ENCODE measurements around the gene MPHOSPH8. TPM values are rescaled to one million over a fixed set of nuclear protein-coding genes. Genes with fewer than 3 reads are reported as not detected.
"Not testable (repeated sequence)": the region's sequence is repeated elsewhere in the genome, so short reads cannot be mapped to it uniquely, and the experiment has no call there.

MPHOSPH8 gene
- total RNA-seq, 1 experiment from 2014 or later = 29.1 TPM

GRCh38 chr13:19685034-19685433 is 51.6 kb downstream of the MPHOSPH8 start:
- no TSS peak for BruUV-seq (replicated peaks)
- TF ChIP-seq EZH2 (IDR thresholded peaks at IDR 0.05; ENCODE audit: borderline replicate concordance, low read depth, low read length, poor library complexity, severe bottlenecking) (no peak), CTCF (conservative IDR thresholded peaks at IDR 0.05; ENCODE audit: low read depth, low read length) (no peak)
- intact Hi-C loops (cut with micrococcal nuclease; ENCODE audit: unreplicated experiment) = no loop called here
- H3K9me3 ChIP-seq (ENCODE audit: low read depth, low read length, poor library complexity, severe bottlenecking) = no peaks in the 10 kb centered on the region
- peak overlapping the region; percentile 1 for H3K27ac ChIP-seq (ENCODE audit: low read depth, low read length, poor library complexity, severe bottlenecking)
- peaks cover 8% of the 10 kb centered on the region for H3K4me1 ChIP-seq (ENCODE audit: insufficient read depth, low read length, poor library complexity, severe bottlenecking)
- no peaks in the 10 kb centered on the region for H3K36me3 ChIP-seq (ENCODE audit: insufficient read depth, low read length, poor library complexity, severe bottlenecking)
- H3K4me3 ChIP-seq (ENCODE audit: low read depth, low read length, poor library complexity, severe bottlenecking) = no peak overlapping the region
- no peak for DNase-seq (ENCODE audit: low spot score)
- ChIA-PET POLR2A (ENCODE audit: low non-redundant PET) (no interaction called here), CTCF (no interaction called here)
- H3K27me3 ChIP-seq (replicated peaks; ENCODE audit: insufficient read depth, low read depth, low read length, poor library complexity) = no peaks in the 10 kb centered on the region

- ChIA-PET POLR2A (ENCODE audit: low non-redundant PET) (no interaction called here), CTCF (no interaction called here)
- Histone ChIP-seq H3K9me3 (ENCODE audit: low read depth, low read length, poor library complexity, severe bottlenecking) (no peaks in the 10 kb centered on the region), H3K27ac (ENCODE audit: low read depth, low read length, poor library complexity, severe bottlenecking) (peak overlapping the region; percentile 1), H3K27me3 (replicated peaks; ENCODE audit: insufficient read depth, low read depth, low read length, poor library complexity) (no peaks in the 10 kb centered on the region), H3K36me3 (ENCODE audit: insufficient read depth, low read length, poor library complexity, severe bottlenecking) (no peaks in the 10 kb centered on the region), H3K4me1 (ENCODE audit: insufficient read depth, low read length, poor library complexity, severe bottlenecking) (peaks cover 8% of the 10 kb centered on the region), H3K4me3 (ENCODE audit: low read depth, low read length, poor library complexity, severe bottlenecking) (no peak overlapping the region)
- no peak for TF ChIP-seq CTCF (conservative IDR thresholded peaks at IDR 0.05; ENCODE audit: low read depth, low read length)
- TF ChIP-seq EZH2 (IDR thresholded peaks at IDR 0.05; ENCODE audit: borderline replicate concordance, low read depth, low read length, poor library complexity, severe bottlenecking) = no peak
- intact Hi-C loops (cut with micrococcal nuclease; ENCODE audit: unreplicated experiment) = no loop called here
- DNase-seq (ENCODE audit: low spot score) = no peak
- BruUV-seq (replicated peaks) = no TSS peak
These were observed 52.0 kb downstream of the MPHOSPH8 start for GRCh38 chr13:19685437-19685836.

- CTCF ChIA-PET; DNase-seq (ENCODE audit: low spot score); H3K4me3 ChIP-seq (ENCODE audit: low read depth, low read length, poor library complexity, severe bottlenecking); H3K27me3 ChIP-seq (replicated peaks; ENCODE audit: insufficient read depth, low read depth, low read length, poor library complexity); intact Hi-C loops (cut with micrococcal nuclease; ENCODE audit: unreplicated experiment); BruUV-seq (replicated peaks); H3K36me3 ChIP-seq (ENCODE audit: insufficient read depth, low read length, poor library complexity, severe bottlenecking); POLR2A ChIA-PET (ENCODE audit: low non-redundant PET); H3K9me3 ChIP-seq (ENCODE audit: low read depth, low read length, poor library complexity, severe bottlenecking); H3K27ac ChIP-seq (ENCODE audit: low read depth, low read length, poor library complexity, severe bottlenecking); H3K4me1 ChIP-seq (ENCODE audit: insufficient read depth, low read length, poor library complexity, severe bottlenecking): not testable (repeated sequence)
These were observed 58.0 kb downstream of the MPHOSPH8 start for GRCh38 chr13:19691447-19691846.

- H3K9me3 ChIP-seq (ENCODE audit: low read depth, low read length, poor library complexity, severe bottlenecking) = no peaks in the 10 kb centered on the region
- no peak overlapping the region for H3K27ac ChIP-seq (ENCODE audit: low read depth, low read length, poor library complexity, severe bottlenecking)
- intact Hi-C loops (cut with micrococcal nuclease; ENCODE audit: unreplicated experiment) = no loop called here
- POLR2A ChIA-PET (ENCODE audit: low non-redundant PET) = no interaction called here
- H3K4me3 ChIP-seq (ENCODE audit: low read depth, low read length, poor library complexity, severe bottlenecking) = no peak overlapping the region
- TF ChIP-seq EZH2 (IDR thresholded peaks at IDR 0.05; ENCODE audit: borderline replicate concordance, low read depth, low read length, poor library complexity, severe bottlenecking) (no peak), CTCF (conservative IDR thresholded peaks at IDR 0.05; ENCODE audit: low read depth, low read length) (no peak)
- CTCF ChIA-PET = no interaction called here
- DNase-seq (ENCODE audit: low spot score) = no peak
- peaks cover 33% of the 10 kb centered on the region for H3K4me1 ChIP-seq (ENCODE audit: insufficient read depth, low read length, poor library complexity, severe bottlenecking)
- no peaks in the 10 kb centered on the region for H3K36me3 ChIP-seq (ENCODE audit: insufficient read depth, low read length, poor library complexity, severe bottlenecking)
- H3K27me3 ChIP-seq (replicated peaks; ENCODE audit: insufficient read depth, low read depth, low read length, poor library complexity) = no peaks in the 10 kb centered on the region
- no TSS peak for BruUV-seq (replicated peaks)
These were observed 62.0 kb downstream of the MPHOSPH8 start for GRCh38 chr13:19695428-19695827.

All from A673 (cell line).